ENCODE results near the gene WDR77. TPM values are rescaled to one million over a fixed set of nuclear protein-coding genes. Genes with fewer than 3 reads are reported as not detected.

WDR77 gene
- total RNA-seq, 1 experiment from 2014 or later: 62.6 TPM

Other genes with a start within 250 kb of the WDR77 start
- 1.5 and 3.0 TPM in 2 replicates for gene DENND2D, start 248.6 kb downstream of the WDR77 start, total RNA-seq (2014; rRNA removed; shearing (Covaris generic))
- not detected in 2 replicates for gene CHI3L2, start 221.5 kb downstream of the WDR77 start, total RNA-seq (2014; rRNA removed; shearing (Covaris generic))
- gene CHIA, start 158.4 kb downstream of the WDR77 start, total RNA-seq (2014; rRNA removed; shearing (Covaris generic)): not detected in 2 replicates
- 0.25 TPM in 1 of 2 replicates, not detected in the other for gene OVGP1, start 21.5 kb downstream of the WDR77 start, total RNA-seq (2014; rRNA removed; shearing (Covaris generic))
- 558 and 580 TPM in 2 replicates for gene ATP5PB, start 208 bp upstream of the WDR77 start, total RNA-seq (2014; rRNA removed; shearing (Covaris generic))
- not detected in 2 replicates for gene C1orf162, start 24.7 kb upstream of the WDR77 start, total RNA-seq (2014; rRNA removed; shearing (Covaris generic))
- gene ADORA3, start 54.4 kb upstream of the WDR77 start, total RNA-seq (2014; rRNA removed; shearing (Covaris generic)): not detected in 2 replicates
- not detected in 2 replicates for gene TMIGD3, start 54.4 kb upstream of the WDR77 start, total RNA-seq (2014; rRNA removed; shearing (Covaris generic))
- gene RAP1A, start 170.5 kb upstream of the WDR77 start, total RNA-seq (2014; rRNA removed; shearing (Covaris generic)): 20.0 and 32.4 TPM in 2 replicates